D721Med (cell line): ENCODE data around the gene ANGEL2.

Experiments
- DNase-seq: peaks from one replicate; pipeline ENCODE4 v3.0.0; 2011; ENCODE audit warnings: low spot score; ENCODE audit not compliant: insufficient read length
- FAIRE-seq: peaks from 2 replicates; lab custom pipeline; 2011; peaks lifted over from hg19 to GRCh38; lab: Jason Lieb, UNC
- CTCF ChIP-seq: IDR thresholded peaks from 2 replicates; pipeline ENCODE4 v1.5.1; 2012; ENCODE audit warnings: mild to moderate bottlenecking, control low read depth; ENCODE audit not compliant: insufficient read depth; ENCODE audit errors: missing control alignments

ANGEL2 gene

GRCh38 chr1:212951126-212951946, 64.3 kb downstream of the ANGEL2 start:
- DNase-seq = no peak
- no peak for TF ChIP-seq CTCF
- no peak for FAIRE-seq

- no peak for FAIRE-seq
- no peak for TF ChIP-seq CTCF
- DNase-seq = peak; percentile 95
Observed at GRCh38 chr1:212950243-212951125, 65.2 kb downstream of the ANGEL2 start, which contains the start of gene VASH2. Gene VASH2, plus strand, starts transcription at chr1:212950541. Its CDS starts 1,002 bp downstream, at chr1:212951543.

GRCh38 chr1:212949771-212950170, 65.9 kb downstream of the ANGEL2 start:
- TF ChIP-seq CTCF = no peak
- no peak for FAIRE-seq
- no peak for DNase-seq

- FAIRE-seq = no peak
- no peak for TF ChIP-seq CTCF
- no peak for DNase-seq
Observed at GRCh38 chr1:212946872-212947271, 68.8 kb downstream of the ANGEL2 start.

- no peak for DNase-seq
- no peak for FAIRE-seq
- no peak for TF ChIP-seq CTCF
Observed at GRCh38 chr1:212945463-212946160, 70.1 kb downstream of the ANGEL2 start.

- FAIRE-seq = no peak
- TF ChIP-seq CTCF = no peak
- no peak for DNase-seq
Observed at GRCh38 chr1:212945056-212945455, 70.6 kb downstream of the ANGEL2 start.
